NT2/D1 (cell line): ENCODE measurements around the gene OR7A5.
"Not testable (repeated sequence)": the region's sequence is repeated elsewhere in the genome, so short reads cannot be mapped to it uniquely, and the experiment has no call there.

Experiments
- SUZ12 ChIP-seq: IDR thresholded peaks from 2 replicates; pipeline ENCODE4 v1.6.1; 2011; ENCODE audit not compliant: insufficient read length, insufficient read depth; ENCODE audit errors: extremely low read depth
- YY1 ChIP-seq: IDR thresholded peaks from 2 replicates; pipeline ENCODE4 v1.6.1; 2011; ENCODE audit not compliant: insufficient read length, insufficient read depth

GRCh38 chr19:14792250-14792649, 42.7 kb downstream of the OR7A5 start:
- TF ChIP-seq YY1, SUZ12: not testable (repeated sequence)
